Measurements from ENCODE around the gene METRN.

GRCh38 chr16:700684-701584, 14.0 kb upstream of the METRN start:
- no peak for TF ChIP-seq CTCF (IDR thresholded peaks at IDR 0.05)
- TF ChIP-seq EP300 (IDR thresholded peaks at IDR 0.05) = no peak
- no peak for TF ChIP-seq POLR2A (IDR thresholded peaks at IDR 0.05; ENCODE audit: low read depth)

Data from esophagus muscularis mucosa (tissue), 4 donors.